Mammary epithelial cell (primary cell): ENCODE results near the gene EXOC6B.

Experiments
- CTCF ChIP-seq, 2 donors: IDR thresholded peaks in 1 of 2; conservative IDR thresholded peaks in 1 of 2; 2 replicates each; pipeline ENCODE4 v1.5.1; 2011 to 2012; ENCODE audit warnings: inconsistent platforms in 2 of 2, low read length in 2 of 2, mild to moderate bottlenecking in 2 of 2, control low read depth in 1 of 2, low read depth in 1 of 2; ENCODE audit not compliant: insufficient read depth in 1 of 2; ENCODE audit errors: extremely low read depth in 1 of 2
- EZH2 ChIP-seq: IDR thresholded peaks from 2 replicates; pipeline ENCODE4 v1.6.1; 2012; ENCODE audit warnings: low read length, inconsistent platforms, borderline replicate concordance

GRCh38 chr2:72198532-72199241, 627.1 kb downstream of the EXOC6B start:
- TF ChIP-seq CTCF (conservative IDR thresholded peaks at IDR 0.05 in 1 of 2, IDR thresholded peaks at IDR 0.05 in 1 of 2; ENCODE audit: extremely low read depth in 1 of 2, insufficient read depth in 1 of 2, low read depth in 1 of 2, low read length in 2 of 2): peak; percentile 18 to 45
- TF ChIP-seq EZH2: no peak
